NCI-H82 treated with DMSO at 0.1 percent for 48 hours (cell line): ENCODE data around the gene PEX26.
"Not testable (repeated sequence)": the region's sequence is repeated elsewhere in the genome, so short reads cannot be mapped to it uniquely, and the experiment has no call there.

Experiments
- DNase-seq: peaks from one replicate; lab custom pipeline; 2025; ENCODE audit not compliant: unreplicated experiment; lab: John Stamatoyannopoulos, UW

The PEX26 gene

DNA sequence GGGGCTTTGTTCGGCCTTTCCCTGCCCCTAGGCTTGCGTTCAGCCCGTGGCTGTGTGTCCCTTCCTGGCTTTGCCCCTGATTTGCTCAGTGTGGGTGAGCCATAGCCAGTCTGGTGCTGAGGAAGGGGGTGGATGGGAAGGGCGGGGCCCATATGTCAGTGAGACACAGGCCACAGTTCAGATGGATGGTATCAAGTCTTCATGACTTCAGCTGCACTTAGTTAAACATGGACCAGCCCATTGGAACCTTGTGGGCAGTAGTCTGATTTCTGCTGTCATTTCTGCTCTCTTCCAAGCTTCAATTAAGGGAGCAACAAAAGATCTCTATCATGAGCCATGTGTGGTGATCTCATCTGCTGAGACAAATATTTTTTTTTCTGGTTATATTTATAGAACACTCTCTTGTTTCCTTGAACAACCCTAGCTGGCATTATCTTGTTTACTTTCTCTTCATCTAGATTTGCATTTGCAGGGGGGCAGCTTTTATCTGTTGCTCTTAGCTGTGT is 21.6 kb upstream of the PEX26 start:
- no peak for DNase-seq

- DNase-seq: no peak
Observed at GRCh38 chr22:18056807-18057474, 20.8 kb upstream of the PEX26 start.

- DNase-seq: no peak
Observed at GRCh38 chr22:18057568-18058209, 20.1 kb upstream of the PEX26 start.

DNA sequence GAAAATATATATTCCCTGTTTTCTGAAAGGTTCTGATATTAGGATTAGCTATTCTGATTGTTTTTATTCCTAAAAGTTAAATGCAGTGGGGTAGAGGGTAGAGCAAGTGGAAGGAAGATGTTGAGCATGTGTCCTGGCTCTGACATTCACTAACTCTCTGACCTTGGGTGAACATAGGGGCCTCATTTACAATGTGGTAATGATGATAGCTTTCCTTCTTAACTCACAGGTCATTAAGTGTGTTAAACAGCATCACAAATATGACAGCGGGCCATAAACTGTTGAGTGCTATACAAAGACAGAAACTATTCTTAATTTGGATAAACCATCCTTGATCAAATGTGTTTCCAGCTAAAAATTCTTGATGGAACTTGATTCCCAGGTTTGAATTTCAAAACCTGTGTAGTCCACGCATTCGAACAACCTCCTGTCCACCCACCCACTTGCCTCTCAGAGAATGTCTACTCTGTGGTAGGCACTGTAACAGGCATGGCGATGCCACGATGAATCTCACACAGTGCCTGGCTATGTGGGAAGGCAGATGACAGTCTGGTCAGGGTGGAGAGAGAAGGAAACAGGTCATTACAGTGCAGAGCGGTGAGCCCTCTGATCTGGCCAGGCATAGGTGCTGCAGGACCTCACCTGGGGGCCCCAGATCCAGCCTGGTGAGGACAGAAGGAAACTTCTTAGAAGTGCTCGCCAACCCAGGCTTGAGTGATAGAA is 19.3 kb upstream of the PEX26 start:
- DNase-seq: no peak

DNA sequence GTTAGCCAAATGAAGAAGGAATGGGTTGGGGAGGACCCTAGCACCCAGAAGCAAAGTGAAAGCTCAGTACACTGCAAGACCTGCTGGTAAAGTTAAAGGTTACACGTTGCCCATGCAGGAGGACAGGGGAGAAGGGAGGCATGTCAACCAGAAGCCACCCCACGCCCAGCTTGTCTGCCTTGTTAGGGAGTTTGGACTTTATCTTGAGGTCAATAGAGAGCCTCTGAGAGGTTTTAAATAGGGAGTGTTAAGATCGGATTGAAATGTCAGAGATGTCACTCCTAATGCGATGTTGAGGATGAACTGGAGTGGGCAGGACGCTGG is 18.7 kb upstream of the PEX26 start:
- DNase-seq: no peak

DNA sequence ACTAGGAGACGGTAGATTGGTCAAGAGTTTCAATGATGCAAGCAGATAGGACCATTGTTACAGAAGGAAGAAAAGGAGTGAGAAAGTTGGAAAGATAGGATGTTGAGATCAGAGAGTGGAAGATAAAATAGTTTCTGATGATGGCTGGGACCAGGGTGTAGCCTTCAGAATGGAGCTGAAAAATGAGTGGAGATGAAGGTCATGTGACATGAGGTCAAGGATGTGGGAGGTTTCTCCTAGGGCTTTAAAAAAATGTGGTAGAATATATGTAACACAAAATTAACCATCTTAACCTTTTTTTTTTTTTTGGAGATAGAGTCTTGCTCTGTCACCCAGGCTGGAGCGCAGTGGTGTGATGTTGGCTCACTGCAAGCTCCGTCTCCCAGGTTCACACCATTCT is 18.3 kb upstream of the PEX26 start:
- DNase-seq: no peak

- DNase-seq: no peak
Observed at GRCh38 chr22:18059991-18060390, 17.8 kb upstream of the PEX26 start.

DNA sequence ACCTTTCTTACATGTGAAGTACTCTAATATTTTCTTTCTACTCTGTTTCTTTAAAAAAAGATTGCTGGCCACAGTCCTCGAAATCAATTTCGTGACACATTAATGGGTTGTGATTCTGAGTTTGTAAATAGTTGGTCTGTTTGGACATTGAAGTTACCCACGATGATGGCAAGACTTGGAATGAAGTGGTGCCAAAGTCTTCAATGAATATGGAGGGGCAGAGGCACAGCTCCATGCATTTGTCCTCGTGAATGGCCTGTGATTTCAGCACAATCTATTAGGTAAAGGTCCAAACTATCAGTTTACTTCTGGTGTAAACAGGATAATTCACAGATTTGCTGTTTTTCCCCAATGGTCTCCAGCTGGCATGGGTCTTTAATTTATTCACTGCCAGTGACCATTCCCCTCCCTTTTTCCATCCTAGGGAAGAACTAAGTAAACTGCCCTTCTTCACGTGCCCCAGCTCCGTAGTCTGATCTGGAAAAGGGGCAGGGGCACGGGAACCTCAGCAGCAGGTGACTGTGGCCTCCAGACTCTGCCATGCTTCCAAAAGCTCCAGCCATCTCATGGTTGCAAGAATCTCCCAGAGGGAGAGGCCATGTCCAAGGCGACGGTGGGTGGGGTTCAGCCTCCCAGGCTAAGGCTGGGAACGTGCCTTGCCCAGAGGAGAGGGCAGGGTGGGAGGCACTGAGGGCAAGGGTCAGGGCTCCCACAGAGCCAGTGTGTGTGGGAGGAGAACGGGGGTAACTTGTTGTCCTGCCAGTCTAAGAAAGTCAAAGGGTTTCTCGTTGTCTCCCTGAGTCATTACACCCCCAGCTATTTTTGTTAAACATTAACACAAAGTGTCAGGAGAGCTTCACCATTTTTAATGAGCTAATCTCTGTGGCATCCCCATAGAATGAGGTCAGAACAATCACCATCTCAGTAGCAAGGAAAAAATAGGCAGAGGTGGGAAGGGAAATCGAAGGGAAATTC is 16.9 kb upstream of the PEX26 start:
- no peak for DNase-seq

GRCh38 chr22:18062421-18062820 is 15.4 kb upstream of the PEX26 start:
- no peak for DNase-seq

GRCh38 chr22:18063306-18063705 is 14.5 kb upstream of the PEX26 start:
- DNase-seq: no peak

GRCh38 chr22:18063715-18064114 is 14.1 kb upstream of the PEX26 start:
- DNase-seq: not testable (repeated sequence)

GRCh38 chr22:18064636-18065035 is 13.2 kb upstream of the PEX26 start:
- DNase-seq: no peak

DNA sequence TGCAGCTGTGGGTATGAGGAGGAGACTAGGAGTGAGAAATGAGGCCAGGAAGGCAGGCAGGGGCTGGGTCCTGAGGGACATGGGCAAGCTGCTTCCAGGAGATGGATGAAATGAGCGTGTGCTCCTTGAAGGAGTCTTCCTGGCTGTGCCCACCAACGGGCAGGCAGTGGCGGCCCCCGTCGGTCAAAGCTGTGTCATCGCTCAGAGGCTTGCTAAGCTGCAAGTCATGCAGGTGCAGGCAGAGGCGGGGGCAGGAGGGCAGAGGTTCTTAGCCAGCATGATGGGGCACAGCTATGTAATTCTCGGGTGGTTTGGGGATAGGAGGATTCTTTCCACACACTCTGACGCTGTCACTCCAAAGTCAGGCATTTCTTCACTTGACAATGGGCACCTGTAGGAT is 12.5 kb upstream of the PEX26 start:
- DNase-seq: no peak

DNA sequence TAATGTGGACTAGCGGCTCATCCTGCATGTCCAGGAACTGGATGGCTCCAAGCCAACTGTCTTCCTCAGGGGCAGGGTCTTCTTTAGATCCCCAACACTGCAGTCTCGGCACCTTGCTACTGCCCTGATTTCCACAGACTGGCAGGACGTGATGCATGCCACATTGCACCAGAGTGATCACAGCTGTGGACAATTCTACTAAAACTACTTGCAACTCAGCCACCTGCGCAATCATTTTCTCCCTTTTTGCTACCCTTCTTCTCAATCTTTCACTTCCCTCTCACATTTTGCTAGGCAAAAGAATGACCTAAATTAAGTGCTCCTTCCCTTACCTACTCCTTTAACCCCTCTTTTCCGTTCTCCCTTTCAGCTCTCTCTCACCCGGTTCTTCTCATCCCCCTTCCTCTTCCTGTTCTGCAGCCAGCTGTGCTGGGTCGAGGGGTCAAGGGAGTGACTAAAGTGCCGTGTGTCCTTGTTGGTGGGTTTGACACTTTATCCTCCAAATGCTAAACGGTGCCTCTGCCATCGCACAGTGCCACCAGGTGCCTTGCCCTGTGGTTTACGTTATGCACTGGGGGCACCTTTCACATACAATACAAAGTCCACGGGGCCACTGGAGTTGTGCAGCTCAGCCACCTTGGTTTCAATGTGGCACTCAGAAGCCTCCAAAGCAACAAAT is 11.5 kb upstream of the PEX26 start:
- no peak for DNase-seq

DNA sequence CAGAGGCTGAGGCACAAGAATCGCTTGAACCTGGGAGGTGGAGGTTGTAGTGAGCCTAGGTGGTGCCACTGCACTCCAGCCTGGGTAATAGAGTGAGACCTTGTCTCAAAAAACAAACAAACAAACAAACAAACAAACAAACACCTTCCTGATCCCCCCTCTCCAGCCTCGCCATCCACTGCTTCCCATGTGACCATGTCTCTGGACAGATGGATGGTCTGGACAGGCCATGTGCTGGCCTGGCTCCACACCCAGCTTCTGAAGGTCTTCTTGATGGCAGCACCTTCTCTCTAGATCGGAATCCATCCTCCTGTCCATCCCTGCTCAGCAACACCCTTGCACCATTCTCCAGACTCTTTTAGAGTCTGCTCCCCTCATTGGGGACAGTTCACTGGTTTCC is 10.7 kb upstream of the PEX26 start:
- no peak for DNase-seq

DNA sequence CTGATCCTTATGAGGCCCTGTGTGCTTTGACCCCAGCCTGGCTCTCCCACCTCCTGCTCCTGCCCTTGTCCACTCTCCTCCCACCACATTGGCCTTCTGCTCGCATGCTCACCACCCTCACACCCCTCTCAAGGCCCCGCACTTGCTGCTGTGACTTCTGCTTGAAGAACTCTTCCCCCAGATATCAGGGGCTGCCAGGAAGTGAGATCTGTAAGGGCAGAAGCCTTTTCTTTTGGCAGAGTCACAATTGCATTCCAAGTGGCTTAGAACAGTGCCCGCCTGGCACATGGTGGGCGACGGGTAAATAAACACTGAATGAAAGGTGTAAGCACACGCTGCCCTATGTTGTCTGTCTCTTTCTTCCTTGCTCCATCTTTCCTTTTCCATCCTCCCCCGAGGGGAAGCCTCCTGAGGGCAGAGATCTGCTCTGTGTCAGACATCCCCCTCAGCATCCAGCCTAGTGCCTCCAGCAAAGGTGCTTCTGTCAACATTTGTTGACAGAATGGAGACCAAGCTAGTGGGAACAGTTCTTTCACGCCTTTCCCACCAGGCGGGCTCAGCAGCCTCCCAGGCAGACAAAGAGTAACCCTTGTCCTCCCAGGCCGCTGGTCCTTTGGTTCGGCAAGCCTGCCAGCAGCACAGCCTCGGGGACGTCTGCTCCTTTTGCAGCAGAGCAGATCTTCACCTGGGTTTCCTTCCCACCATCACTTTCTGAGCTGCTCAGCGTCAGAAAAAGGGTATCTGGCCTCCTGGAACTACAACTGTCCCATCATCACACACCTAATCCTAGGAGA is 10.0 kb upstream of the PEX26 start:
- DNase-seq: no peak

- DNase-seq: no peak
Observed at GRCh38 chr22:18068381-18068988, 9.3 kb upstream of the PEX26 start.

GRCh38 chr22:18069041-18069440 is 8.7 kb upstream of the PEX26 start:
- no peak for DNase-seq

GRCh38 chr22:18070041-18070440 is 7.7 kb upstream of the PEX26 start:
- DNase-seq: no peak
